BLaER1 treated with 17β-estradiol and CSF1 and Interleukin-3, amounts not matched to agents 10 nM and 100 nM (cell line): ENCODE results near the gene DLG1.

Experiments used
- H3K27ac ChIP-seq, 11 experiments: shearing (Covaris generic); formaldehyde crosslinking; 2 replicates each; pipeline ENCODE4 v1.8.1; 2022
- H3K27me3 ChIP-seq, 11 experiments: shearing (Covaris generic); formaldehyde crosslinking; 2 replicates each; pipeline ENCODE4 v1.8.1; 2022
- H3K36me3 ChIP-seq, 11 experiments: shearing (Covaris generic); formaldehyde crosslinking; 2 replicates each; pipeline ENCODE4 v1.8.1; 2022
- H3K4me1 ChIP-seq, 10 experiments: shearing (Covaris generic); formaldehyde crosslinking; 2 replicates each; pipeline ENCODE4 v1.8.1; 2022
- H3K4me2 ChIP-seq, 11 experiments: shearing (Covaris generic); formaldehyde crosslinking; 2 replicates each; pipeline ENCODE4 v1.8.1; 2022
- H3K4me3 ChIP-seq, 10 experiments: shearing (Covaris generic); formaldehyde crosslinking; 2 replicates each; pipeline ENCODE4 v1.8.1; 2022
- H3K9ac ChIP-seq, 11 experiments: shearing (Covaris generic); formaldehyde crosslinking; 2 replicates each; pipeline ENCODE4 v1.8.1; 2022
- H3K9me3 ChIP-seq, 11 experiments: shearing (Covaris generic); formaldehyde crosslinking; replicated peaks in 1 of 11; 2 replicates each; pipeline ENCODE4 v1.8.1; 2022
- H4K20me1 ChIP-seq, 11 experiments: shearing (Covaris generic); formaldehyde crosslinking; 2 replicates each; pipeline ENCODE4 v1.8.1; 2022
- Cebpa-rat ChIP-seq, 11 experiments: shearing (Covaris generic); IDR thresholded peaks; 2 replicates each; pipeline ENCODE4 v1.8.1; 2022

Gene DLG1

DNA sequence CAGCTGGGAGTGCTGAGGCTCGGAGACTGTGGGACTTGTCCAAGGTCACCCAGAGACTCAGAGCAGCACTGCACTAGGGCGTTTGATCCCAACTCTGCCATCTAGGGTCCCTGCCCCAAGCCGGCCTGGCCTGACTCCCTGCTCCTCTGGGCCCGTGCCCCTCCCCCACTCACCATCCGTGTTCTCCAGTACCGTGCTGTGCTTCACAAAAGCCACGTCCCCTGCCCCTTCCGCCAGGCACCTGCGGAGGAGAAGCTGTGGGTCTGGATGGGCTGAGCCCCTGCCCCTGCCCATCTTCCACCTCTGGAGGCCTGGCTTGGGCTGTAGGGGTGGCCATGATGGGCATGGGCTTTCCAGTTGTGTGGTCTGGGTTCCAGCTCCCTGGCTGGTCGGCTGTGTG lies 277.2 kb downstream of the DLG1 start:
- peak overlapping the region in 9 of 11 experiments; percentile 84 to 100 (median 99); a peak in 18 of 22 replicates for H3K4me2 ChIP-seq
- peaks cover 0 to 50% (median 0%) of the 10 kb centered on the region in 11 experiments; a peak in 7 of 22 replicates for H3K27me3 ChIP-seq
- 0 out of 22 replicates have a peak overlapping the region, but pooled peaks of 3 of the 11 experiments have one; percentile 75 to 78 (median 76) for H3K27ac ChIP-seq
- H3K4me3 ChIP-seq: no peak overlapping the region
- peak overlapping the region in 3 of 11 experiments; percentile 36 to 77 (median 74); a peak in 3 of 22 replicates for H3K9ac ChIP-seq
- peaks cover 0 to 51% (median 29%) of the 10 kb centered on the region in 11 experiments; a peak in 17 of 22 replicates for H4K20me1 ChIP-seq
- H3K9me3 ChIP-seq: no peaks in the 10 kb centered on the region
- peaks cover 0 to 13% (median 11%) of the 10 kb centered on the region in 11 experiments; a peak in 17 of 22 replicates for H3K36me3 ChIP-seq
- peaks cover 36 to 87% (median 69%) of the 10 kb centered on the region in 10 experiments for H3K4me1 ChIP-seq
- no peak for TF ChIP-seq Cebpa-rat (IDR thresholded peaks at IDR 0.05)

DNA sequence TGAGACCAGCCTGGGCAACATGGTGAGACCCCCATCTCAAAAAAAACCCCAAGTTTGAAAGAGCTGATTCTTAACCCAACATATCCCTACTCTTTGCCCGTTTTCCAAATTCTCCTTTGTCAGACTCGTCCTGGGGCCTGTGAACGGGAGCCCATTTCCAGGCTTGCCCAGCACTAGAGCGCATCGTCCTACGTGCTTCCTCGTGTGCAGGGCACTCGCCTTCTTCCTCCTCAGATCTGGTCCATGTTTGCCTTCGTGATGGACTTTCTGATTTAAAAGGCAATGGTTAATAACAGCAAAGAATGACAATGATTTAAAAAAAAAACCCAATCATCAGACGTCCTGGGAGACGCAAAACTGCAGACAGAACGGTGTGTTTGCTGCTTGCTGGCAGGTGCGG lies 278.9 kb downstream of the DLG1 start:
- H3K36me3 ChIP-seq: no peaks in the 10 kb centered on the region
- H3K4me2 ChIP-seq: peak overlapping the region in 4 of 11 experiments; percentile 3 to 99 (median 95); a peak in 4 of 22 replicates
- peaks cover 0 to 33% (median 0%) of the 10 kb centered on the region in 11 experiments; a peak in 7 of 22 replicates for H3K27me3 ChIP-seq
- H3K4me1 ChIP-seq: peaks cover 37 to 87% (median 69%) of the 10 kb centered on the region in 10 experiments
- no peak for TF ChIP-seq Cebpa-rat (IDR thresholded peaks at IDR 0.05)
- no peak overlapping the region for H3K27ac ChIP-seq
- H3K4me3 ChIP-seq: no peak overlapping the region
- H3K9me3 ChIP-seq: no peaks in the 10 kb centered on the region
- H4K20me1 ChIP-seq: peaks cover 0 to 40% (median 16%) of the 10 kb centered on the region in 11 experiments; a peak in 14 of 22 replicates
- no peak overlapping the region for H3K9ac ChIP-seq

DNA sequence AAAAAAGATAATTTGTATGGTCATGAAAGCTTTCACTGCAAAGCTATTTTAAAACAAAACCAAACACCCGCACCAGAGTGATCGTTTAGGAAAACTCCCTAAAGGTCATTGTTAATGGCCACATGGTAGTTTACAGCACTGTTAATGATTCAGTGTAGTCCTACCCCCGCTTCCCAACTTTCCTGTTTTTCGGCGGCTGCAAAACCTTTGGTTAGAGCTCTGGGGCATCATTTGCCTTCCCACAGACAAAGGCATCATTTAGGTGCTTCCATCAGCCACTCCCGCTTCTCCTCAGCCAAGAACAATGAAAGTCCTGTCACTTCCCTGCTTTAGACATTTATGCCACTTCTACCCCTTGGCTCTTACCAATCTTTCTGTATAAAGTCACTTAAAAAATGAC lies 279.4 kb downstream of the DLG1 start:
- Histone ChIP-seq H3K4me3 (no peak overlapping the region), H3K36me3 (no peaks in the 10 kb centered on the region), H3K4me2 (peak overlapping the region in 4 of 11 experiments; percentile 3 to 99 (median 95); a peak in 4 of 22 replicates), H3K27ac (no peak overlapping the region), H4K20me1 (peaks cover 0 to 35% (median 11%) of the 10 kb centered on the region in 11 experiments; a peak in 14 of 22 replicates), H3K9ac (no peak overlapping the region), H3K4me1 (peaks cover 34 to 87% (median 68%) of the 10 kb centered on the region in 10 experiments), H3K27me3 (peaks cover 0 to 28% (median 0%) of the 10 kb centered on the region in 11 experiments; a peak in 6 of 22 replicates), H3K9me3 (no peaks in the 10 kb centered on the region)
- TF ChIP-seq Cebpa-rat (IDR thresholded peaks at IDR 0.05): no peak

DNA sequence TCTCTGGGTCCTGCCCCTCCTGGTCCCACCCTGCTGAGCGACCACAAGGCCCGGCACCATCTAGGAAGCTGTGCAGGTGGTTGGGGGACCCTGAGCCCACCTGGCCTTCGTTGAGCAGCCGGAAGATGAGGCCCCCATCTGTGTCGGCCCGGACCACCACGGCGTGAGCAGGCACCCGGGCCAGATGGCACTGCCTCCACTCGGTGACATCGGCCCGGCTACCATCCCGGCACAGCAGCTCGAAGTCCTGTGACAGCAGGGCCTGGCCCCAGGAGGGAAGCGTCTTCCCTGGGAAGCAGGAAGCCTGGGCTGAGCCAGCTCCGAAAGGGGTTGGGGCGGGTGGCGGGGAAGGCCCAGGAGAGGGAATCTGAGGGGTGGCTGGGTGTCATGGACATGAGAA lies 281.4 kb downstream of the DLG1 start:
- H3K9ac ChIP-seq: no peak overlapping the region

DNA sequence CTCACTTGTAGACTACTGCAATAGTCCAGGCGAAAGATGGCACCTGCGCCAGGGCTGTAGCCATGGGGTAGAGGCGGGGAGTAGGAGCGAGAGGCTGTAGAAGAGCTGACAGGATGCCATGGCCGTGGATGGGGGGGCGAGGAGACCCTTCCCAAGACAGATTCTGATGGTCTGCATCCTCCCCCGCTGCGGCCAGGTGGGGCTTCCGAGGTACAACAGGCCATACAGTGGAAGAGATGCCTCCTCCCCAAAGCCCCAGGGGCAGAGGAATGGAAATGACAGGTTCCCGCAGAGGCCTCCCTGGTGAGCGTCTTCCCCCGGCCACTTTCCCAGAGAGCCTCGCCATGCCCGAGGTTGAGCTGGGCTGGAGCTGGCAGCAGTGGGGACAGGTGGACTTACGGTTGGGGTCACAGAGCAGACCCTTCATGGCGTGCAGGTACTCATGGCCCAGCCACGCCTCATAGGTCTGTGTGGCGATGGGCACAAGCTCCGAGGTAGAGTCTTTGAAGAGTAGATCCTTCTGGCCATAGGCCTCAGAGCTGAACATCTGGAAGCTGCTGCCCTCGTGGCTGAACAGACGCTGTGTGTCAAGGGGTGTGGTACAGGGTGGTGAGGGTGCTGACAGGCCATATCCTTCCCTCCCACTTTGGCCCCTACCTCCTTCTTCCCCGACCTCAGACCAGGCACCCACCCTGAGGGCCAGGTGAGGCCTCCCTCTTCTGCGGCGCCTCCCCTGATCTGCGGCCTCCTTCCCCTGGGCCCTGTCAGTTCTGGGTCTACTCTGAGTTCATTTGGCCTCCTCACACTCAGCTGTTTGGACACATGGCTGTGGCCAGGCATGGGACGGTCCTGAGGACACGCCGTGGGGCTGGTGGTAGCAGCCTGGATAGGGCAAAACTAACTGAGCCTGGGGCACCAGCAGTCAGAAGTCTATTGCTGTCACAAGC lies 282.3 kb downstream of the DLG1 start:
- H3K9me3 ChIP-seq: no peaks in the 10 kb centered on the region
- H3K4me1 ChIP-seq: peaks cover 18 to 87% (median 61%) of the 10 kb centered on the region in 10 experiments
- peaks cover 0 to 11% (median 0%) of the 10 kb centered on the region in 11 experiments; a peak in 2 of 22 replicates for H3K36me3 ChIP-seq
- H4K20me1 ChIP-seq: peaks cover 0 to 35% (median 4%) of the 10 kb centered on the region in 11 experiments; a peak in 10 of 22 replicates
- peak overlapping the region in 1 of 11 experiments; percentile 3; a peak in 1 of 22 replicates for H3K9ac ChIP-seq
- H3K4me2 ChIP-seq: peak overlapping the region in 10 of 11 experiments; percentile 45 to 90 (median 86); a peak in 17 of 22 replicates
- 0 out of 22 replicates have a peak, but pooled peaks cover 0 to 4% (median 0%) of the 10 kb centered on the region in 11 experiments for H3K27me3 ChIP-seq
- no peak overlapping the region for H3K4me3 ChIP-seq
- TF ChIP-seq Cebpa-rat (IDR thresholded peaks at IDR 0.05): no peak
- no peak overlapping the region for H3K27ac ChIP-seq

More for the DNA sequence above, 281.4 kb downstream of the DLG1 start:
- Histone ChIP-seq H3K9me3 (no peaks in the 10 kb centered on the region), H3K27ac (no peak overlapping the region), H3K36me3 (peaks cover 0 to 6% (median 0%) of the 10 kb centered on the region in 11 experiments; a peak in 2 of 22 replicates), H3K4me3 (no peak overlapping the region), H3K4me2 (peak overlapping the region in 5 of 11 experiments; percentile 15 to 90 (median 85); a peak in 5 of 22 replicates), H3K4me1 (peaks cover 14 to 87% (median 61%) of the 10 kb centered on the region in 10 experiments), H4K20me1 (peaks cover 0 to 25% (median 12%) of the 10 kb centered on the region in 11 experiments; a peak in 11 of 22 replicates), H3K27me3 (peaks cover 0 to 11% (median 0%) of the 10 kb centered on the region in 11 experiments; a peak in 6 of 22 replicates)
- no peak for TF ChIP-seq Cebpa-rat (IDR thresholded peaks at IDR 0.05)

DNA sequence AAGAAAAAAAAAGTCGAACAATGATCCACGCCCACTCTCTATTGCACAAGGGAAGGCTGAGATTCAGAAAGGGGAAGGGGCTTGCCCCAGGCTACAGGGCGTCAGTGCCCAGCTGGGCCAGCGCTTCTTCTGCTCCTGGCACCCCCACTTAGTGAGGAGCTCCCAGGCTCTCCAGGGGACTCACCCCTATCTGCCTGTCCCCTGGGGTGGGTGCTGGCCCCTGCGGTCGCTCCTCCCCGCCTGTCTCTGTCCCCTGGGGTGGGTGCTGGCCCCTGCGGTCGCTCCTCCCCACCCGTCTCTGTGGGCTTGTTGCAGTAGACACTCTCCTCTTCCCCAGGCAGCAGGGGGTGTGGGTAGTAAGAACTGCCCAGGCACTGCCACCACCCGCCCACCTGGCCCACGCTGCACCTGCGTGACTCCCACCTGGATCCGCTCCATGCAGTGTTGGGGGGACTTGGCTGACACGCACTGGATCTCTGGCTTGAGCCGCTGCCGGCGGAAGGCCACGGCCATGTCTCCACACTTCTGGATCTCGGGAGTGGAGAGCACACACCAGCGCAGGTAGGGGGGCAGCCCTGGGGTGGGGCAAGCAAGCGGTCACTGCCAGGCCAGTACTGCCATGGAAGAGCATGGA lies 283.4 kb downstream of the DLG1 start:
- H3K4me1 ChIP-seq: peaks cover 23 to 87% (median 63%) of the 10 kb centered on the region in 10 experiments
- H3K9ac ChIP-seq: no peak overlapping the region
- no peak overlapping the region for H3K4me3 ChIP-seq
- H4K20me1 ChIP-seq: peaks cover 0 to 38% (median 6%) of the 10 kb centered on the region in 11 experiments; a peak in 9 of 22 replicates
- no peaks in the 10 kb centered on the region for H3K9me3 ChIP-seq
- H3K36me3 ChIP-seq: peaks cover 0 to 11% (median 0%) of the 10 kb centered on the region in 11 experiments; a peak in 2 of 22 replicates
- peak overlapping the region; percentile 45 to 90 (median 85) for H3K4me2 ChIP-seq
- peaks cover 0 to 9% (median 0%) of the 10 kb centered on the region in 11 experiments; a peak in 1 of 22 replicates for H3K27me3 ChIP-seq
- TF ChIP-seq Cebpa-rat (IDR thresholded peaks at IDR 0.05): peak in 3 of 11 experiments; percentile 12 to 34 (median 17); a peak in 2 of 22 replicates
- no peak overlapping the region for H3K27ac ChIP-seq

DNA sequence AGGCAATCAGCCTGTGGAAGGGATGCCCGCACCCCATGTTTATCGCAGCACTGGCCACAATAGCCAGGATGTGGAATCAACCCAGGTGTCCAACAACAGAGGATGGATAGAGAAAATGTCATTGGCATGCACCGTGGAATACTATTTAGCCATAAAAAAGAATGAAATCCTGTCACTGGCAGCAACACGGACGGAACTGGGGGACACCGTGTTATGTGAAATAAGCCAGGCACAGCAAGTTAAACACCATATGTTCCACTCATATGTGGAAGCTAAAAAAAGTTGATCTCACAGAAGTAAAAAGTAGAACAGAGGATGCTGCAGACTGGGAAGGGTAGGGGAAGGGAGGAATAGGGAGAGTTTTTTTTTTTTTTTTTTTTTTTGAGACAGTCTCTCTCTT lies 284.4 kb downstream of the DLG1 start:
- H3K4me2 ChIP-seq: peak overlapping the region in 5 of 11 experiments; percentile 17 to 87 (median 81); a peak in 9 of 22 replicates
- peaks cover 23 to 87% (median 68%) of the 10 kb centered on the region in 10 experiments for H3K4me1 ChIP-seq
- no peak overlapping the region for H3K9ac ChIP-seq
- TF ChIP-seq Cebpa-rat (IDR thresholded peaks at IDR 0.05): no peak
- no peaks in the 10 kb centered on the region for H3K9me3 ChIP-seq
- no peak overlapping the region for H3K27ac ChIP-seq
- peaks cover 0 to 40% (median 6%) of the 10 kb centered on the region in 11 experiments; a peak in 9 of 22 replicates for H4K20me1 ChIP-seq
- peaks cover 0 to 9% (median 0%) of the 10 kb centered on the region in 11 experiments; a peak in 1 of 22 replicates for H3K27me3 ChIP-seq
- no peak overlapping the region for H3K4me3 ChIP-seq
- H3K36me3 ChIP-seq: peaks cover 0 to 11% (median 0%) of the 10 kb centered on the region in 11 experiments; a peak in 2 of 22 replicates

DNA sequence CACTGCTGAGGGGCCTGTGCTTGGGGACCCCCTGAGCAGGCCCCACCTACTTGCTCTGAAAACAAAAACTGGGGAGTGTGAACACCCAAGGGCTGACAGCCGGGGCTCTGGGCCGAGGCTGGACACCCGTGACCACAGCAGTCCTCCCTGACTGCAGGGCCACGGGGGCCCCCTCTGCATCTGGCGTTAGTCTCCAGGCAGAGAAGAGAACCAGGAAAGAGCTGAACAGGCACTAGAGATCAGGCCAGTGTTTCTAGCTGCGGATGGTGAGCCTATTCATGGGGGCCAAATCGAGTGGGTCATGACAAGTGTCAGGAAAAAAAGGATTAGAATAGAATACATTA lies 285.9 kb downstream of the DLG1 start:
- H4K20me1 ChIP-seq: peaks cover 0 to 47% (median 6%) of the 10 kb centered on the region in 11 experiments; a peak in 9 of 22 replicates
- H3K9ac ChIP-seq: no peak overlapping the region; a peak in 1 of 22 replicates
- H3K4me2 ChIP-seq: peak overlapping the region in 8 of 11 experiments; percentile 25 to 95 (median 88); a peak in 11 of 22 replicates
- TF ChIP-seq Cebpa-rat (IDR thresholded peaks at IDR 0.05): no peak
- peaks cover 0 to 22% (median 0%) of the 10 kb centered on the region in 11 experiments; a peak in 3 of 22 replicates for H3K36me3 ChIP-seq
- peaks cover 23 to 93% (median 68%) of the 10 kb centered on the region in 10 experiments for H3K4me1 ChIP-seq
- H3K27me3 ChIP-seq: peaks cover 0 to 9% (median 0%) of the 10 kb centered on the region in 11 experiments; a peak in 1 of 22 replicates
- H3K9me3 ChIP-seq: no peaks in the 10 kb centered on the region
- no peak overlapping the region for H3K27ac ChIP-seq
- no peak overlapping the region for H3K4me3 ChIP-seq
